GM21529 (cell line): Measurements from ENCODE around the gene NLK.
"Not testable (repeated sequence)": the region's sequence is repeated elsewhere in the genome, so short reads cannot be mapped to it uniquely, and the experiment has no call there.

Experiments used
- ATAC-seq: cut with Tn5 transposase; IDR thresholded peaks from one replicate; pipeline ENCODE4 v1.9.1; 2021; ENCODE audit not compliant: unreplicated experiment

NLK gene

GRCh38 chr17:28042657-28042720 lies at the start of gene NLK:
NLK (plus strand) TSS chr17:28042677; CDS start chr17:28042874, 197 bp downstream.
- no peak for ATAC-seq

GRCh38 chr17:27993161-27993695 lies 49.2 kb upstream of the NLK start:
- no peak for ATAC-seq

GRCh38 chr17:27993723-27994310 lies 48.7 kb upstream of the NLK start:
- ATAC-seq: no peak

- no peak for ATAC-seq
Observed at GRCh38 chr17:27994586-27994985, 47.9 kb upstream of the NLK start.

GRCh38 chr17:27995554-27995953 lies 46.9 kb upstream of the NLK start:
- no peak for ATAC-seq

- no peak for ATAC-seq
Observed at GRCh38 chr17:27996202-27997043, 46.1 kb upstream of the NLK start.

GRCh38 chr17:27997044-27997401 lies 45.5 kb upstream of the NLK start:
- ATAC-seq: no peak

GRCh38 chr17:27997522-27997921 lies 45.0 kb upstream of the NLK start:
- ATAC-seq: no peak

GRCh38 chr17:28001149-28001548 lies 41.3 kb upstream of the NLK start:
- no peak for ATAC-seq

GRCh38 chr17:28004344-28004743 lies 38.1 kb upstream of the NLK start:
- ATAC-seq: no peak

- ATAC-seq: not testable (repeated sequence)
Observed at GRCh38 chr17:28007925-28008324, 34.6 kb upstream of the NLK start.

GRCh38 chr17:28008513-28008912 lies 34.0 kb upstream of the NLK start:
- ATAC-seq: no peak

- ATAC-seq: no peak
Observed at GRCh38 chr17:28010406-28010805, 32.1 kb upstream of the NLK start.

GRCh38 chr17:28018439-28019070 lies 23.9 kb upstream of the NLK start:
- ATAC-seq: no peak

- ATAC-seq: no peak
Observed at GRCh38 chr17:28020515-28020914, 22.0 kb upstream of the NLK start.

- ATAC-seq: no peak
Observed at GRCh38 chr17:28029044-28029443, 13.4 kb upstream of the NLK start.

GRCh38 chr17:28030386-28030785 lies 12.1 kb upstream of the NLK start:
- no peak for ATAC-seq

GRCh38 chr17:28031174-28031573 lies 11.3 kb upstream of the NLK start:
- no peak for ATAC-seq

- ATAC-seq: no peak
Observed at GRCh38 chr17:28033972-28034714, 8.3 kb upstream of the NLK start.

- ATAC-seq: not testable (repeated sequence)
Observed at GRCh38 chr17:28035452-28035851, 7.0 kb upstream of the NLK start.

GRCh38 chr17:28035884-28036283 lies 6.6 kb upstream of the NLK start:
- not testable (repeated sequence) for ATAC-seq

GRCh38 chr17:28038802-28039201 lies 3.7 kb upstream of the NLK start:
- ATAC-seq: no peak
